NK-92 treated with Interleukin-12 subunit alpha and Interleukin-12 subunit beta, amount 100 ng/mL, for 24 hours (cell line): Measurements from ENCODE around the gene RUVBL2.

Source experiments
- DNase-seq: peaks from one replicate; lab custom pipeline; 2025; lab: John Stamatoyannopoulos, UW

The RUVBL2 gene

GRCh38 chr19:48964205-48965039 lies 29.3 kb upstream of the RUVBL2 start:
- DNase-seq, result no peak

- DNase-seq, result peak; percentile 96
Measured at GRCh38 chr19:48965040-48965805, 28.5 kb upstream of the RUVBL2 start, which contains the start of gene FTL. Gene FTL, plus strand, starts transcription at chr19:48965309. Its CDS starts 199 bp downstream, at chr19:48965508.

- DNase-seq, result peak; percentile 82
Measured at GRCh38 chr19:48965806-48966540, 27.7 kb upstream of the RUVBL2 start.

DNA sequence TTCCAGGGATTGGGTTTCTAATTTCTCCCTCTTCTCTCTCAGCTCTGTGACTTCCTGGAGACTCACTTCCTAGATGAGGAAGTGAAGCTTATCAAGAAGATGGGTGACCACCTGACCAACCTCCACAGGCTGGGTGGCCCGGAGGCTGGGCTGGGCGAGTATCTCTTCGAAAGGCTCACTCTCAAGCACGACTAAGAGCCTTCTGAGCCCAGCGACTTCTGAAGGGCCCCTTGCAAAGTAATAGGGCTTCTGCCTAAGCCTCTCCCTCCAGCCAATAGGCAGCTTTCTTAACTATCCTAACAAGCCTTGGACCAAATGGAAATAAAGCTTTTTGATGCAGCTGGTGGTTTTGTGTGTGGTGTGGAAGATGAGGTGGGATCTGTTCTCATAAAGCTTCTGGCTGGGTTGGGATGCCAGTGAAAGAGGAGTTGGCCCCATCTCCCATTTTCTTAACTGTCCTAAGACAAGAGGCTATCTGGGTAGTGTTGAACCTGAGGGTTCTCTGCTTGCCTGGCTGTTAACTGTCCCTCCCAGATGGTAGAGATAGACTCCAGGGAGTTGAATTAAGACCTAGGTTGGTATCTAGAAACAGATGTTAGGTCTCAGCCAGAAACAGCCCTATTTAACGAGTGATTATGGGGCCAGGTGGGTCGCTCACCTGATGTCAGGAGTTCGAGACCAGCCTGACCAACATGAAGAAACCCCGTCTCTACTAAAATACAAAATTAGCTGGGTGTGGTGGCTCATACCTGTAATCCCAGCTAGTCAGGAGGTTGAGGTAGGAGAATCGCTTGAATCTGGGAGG lies 26.9 kb upstream of the RUVBL2 start:
- DNase-seq, result no peak

DNA sequence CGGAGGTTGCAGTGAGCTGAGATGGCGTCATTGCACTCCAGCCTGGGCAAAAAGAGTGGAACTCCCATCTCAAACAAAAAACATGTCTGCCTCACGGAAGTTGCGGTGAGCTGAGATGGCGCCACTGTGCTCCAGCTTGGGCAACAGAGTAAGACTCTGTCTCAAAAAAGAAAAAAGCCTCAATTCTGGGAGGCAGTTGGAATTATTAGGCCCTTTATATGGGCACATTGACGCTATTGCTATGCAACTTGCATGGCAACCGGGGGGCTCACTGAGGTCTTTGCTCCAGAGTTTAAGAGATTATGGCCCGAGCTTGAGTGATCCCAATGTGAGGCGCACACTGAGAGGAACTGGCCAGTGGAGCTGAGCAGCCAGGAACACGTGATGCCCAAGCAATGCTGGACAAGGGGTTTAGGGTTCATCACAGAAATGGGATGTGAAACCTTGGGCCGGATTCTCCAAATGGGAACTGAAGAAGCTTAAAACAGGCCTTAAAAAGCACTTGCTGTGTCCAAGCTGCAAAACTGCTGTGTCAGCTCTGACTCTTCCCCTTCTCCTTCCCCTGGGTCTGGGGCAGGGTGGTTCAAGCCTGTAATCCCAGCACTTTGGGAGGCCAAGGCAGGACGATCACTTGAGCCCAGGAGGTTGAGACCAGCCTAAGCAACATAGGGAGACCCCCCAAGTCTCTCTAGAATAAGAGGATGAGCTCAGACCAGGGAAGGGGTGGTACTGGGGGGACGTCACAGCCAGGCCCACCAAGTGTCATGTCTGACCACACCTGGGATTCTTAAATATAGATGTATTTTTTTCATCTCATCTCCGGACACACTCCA lies 26.1 kb upstream of the RUVBL2 start:
- no peak for DNase-seq

- DNase-seq, result no peak
Measured at GRCh38 chr19:48968179-48968661, 25.5 kb upstream of the RUVBL2 start.

- DNase-seq, result no peak
Measured at GRCh38 chr19:48968813-48969218, 24.9 kb upstream of the RUVBL2 start.

DNA sequence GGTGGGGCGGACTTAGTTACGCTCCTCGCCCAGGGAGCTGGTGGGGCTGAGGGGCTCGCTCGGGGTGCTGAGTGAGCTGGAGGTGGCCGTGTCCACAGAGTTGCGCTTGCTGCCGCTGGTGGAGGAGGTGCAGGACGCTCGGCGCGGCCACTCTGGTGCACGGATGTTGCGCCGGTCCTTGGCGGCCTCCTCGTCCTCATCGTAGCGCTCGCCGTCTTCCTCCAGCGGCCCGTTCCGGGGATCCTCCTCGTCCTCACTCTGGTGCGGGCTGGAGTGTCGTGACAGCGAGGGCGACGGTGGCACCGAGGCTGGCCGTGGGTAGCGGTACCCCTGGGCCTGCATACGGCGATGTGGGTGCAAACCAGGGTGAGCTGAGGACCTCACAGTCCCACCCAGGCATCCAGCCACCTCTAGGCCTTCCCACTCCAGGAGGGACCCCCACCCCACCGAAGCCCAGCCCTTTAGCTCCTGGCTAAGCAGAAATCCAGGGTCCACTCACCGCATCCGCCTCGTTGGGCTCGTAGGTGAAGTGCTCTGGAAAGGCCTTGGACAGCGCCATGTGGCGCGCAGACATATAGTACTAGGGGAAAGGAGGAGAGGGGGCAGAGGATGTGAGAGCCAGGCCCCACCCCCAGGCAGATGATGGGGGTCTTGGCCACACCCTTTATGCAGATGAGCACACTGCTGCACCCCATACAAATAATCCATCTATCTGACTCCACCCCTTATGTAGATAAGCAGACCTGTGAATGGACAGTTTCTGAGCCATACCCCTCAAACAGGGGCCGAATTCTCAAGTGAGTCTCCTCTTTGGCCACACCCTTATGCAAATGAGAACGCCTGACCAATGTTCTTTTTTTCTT lies 24.2 kb upstream of the RUVBL2 start:
- no peak for DNase-seq

DNA sequence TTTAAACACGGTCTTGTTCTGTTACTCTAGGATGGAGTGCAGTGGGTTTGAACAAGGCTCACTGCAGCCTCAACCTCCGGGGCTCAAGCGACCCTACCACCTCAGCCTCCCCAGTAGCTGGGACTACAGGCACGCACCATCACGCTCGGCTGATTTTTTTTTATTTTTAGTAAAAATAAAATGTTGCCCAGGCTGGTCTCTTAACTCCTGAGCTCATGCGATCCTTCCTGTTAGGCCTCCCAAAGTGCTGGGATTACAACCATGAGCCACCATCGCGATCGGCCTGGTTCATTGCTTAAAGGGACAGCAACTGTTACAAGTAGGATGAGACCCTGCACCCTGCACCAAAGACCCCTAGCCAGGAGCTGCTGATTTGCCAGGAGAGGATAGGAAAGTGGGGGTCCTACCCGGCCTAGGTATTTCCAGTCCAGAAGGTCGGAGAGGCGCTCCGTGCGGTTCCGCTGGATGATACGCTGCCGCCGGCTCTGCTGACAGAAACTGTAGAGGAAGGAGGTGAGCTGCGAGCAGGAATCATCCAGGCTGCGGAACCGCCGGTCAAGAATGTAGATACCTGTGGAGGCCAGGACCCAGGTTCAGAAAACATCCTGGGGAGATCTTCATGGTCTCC lies 23.4 kb upstream of the RUVBL2 start:
- DNase-seq, result no peak

DNA sequence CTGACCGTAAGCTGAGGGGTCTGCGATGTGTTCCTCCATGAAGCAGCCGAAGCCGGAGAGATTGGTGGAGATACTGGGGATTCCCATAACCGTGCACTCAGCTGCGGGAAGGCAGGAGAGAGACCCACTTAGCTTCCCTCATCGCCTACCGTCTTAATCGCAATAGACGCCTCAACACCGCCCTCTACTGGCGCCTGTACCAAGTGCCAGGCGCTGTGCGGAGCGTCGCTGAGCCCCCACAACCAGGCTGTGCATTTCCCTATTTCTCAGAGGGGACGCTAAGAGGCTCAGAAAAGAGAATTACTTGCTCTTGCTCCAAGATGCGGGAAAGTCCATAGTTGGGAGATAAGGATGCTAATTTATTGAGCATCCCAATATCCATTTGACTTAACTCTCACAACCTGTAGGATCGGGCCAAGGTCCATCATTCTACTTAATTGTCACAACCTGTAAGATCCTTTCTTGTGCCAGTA lies 22.7 kb upstream of the RUVBL2 start:
- DNase-seq, result no peak

DNA sequence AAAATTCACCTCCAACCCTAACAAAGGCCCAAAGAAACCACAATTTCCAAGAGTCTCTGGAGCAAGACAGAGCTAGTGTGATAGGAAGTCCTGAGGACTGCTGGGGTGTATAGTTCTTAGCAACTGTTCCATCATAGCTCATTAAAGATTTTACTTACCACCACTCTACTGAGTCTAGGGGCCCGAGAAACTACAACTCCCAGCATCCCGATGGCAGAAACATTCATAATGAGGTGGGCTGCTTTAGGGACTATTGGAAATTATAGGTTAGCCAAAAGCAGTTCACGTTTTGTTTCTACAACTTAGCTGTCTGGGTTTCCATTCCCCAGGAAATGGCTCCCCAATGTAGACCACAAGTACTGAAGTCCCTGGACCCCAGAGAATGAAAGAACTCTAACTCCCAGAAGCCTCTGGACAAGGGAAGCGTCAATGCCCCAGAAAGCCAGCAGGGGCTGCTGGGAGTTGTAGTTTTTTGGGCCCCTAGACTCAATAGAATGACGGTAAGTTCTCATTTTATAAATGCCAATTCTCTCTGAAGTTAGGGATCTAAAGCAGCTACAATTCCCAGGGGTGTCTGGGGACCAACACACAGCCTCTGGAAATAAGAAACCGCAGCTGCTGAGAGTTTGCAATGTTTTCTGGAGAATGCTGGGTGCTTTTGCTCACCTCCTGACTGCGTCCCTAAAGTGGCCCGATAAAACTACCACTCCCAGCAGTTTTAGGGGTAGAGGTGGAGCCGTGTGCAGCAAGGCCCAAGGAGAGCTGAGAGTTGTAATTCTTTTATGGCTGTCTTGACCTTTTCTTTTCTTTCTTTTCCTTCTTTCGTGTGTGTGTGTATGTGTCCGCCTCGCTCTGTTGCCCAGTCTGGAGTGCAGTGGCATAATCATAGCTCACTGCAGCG lies 17.5 kb upstream of the RUVBL2 start:
- no peak for DNase-seq

DNA sequence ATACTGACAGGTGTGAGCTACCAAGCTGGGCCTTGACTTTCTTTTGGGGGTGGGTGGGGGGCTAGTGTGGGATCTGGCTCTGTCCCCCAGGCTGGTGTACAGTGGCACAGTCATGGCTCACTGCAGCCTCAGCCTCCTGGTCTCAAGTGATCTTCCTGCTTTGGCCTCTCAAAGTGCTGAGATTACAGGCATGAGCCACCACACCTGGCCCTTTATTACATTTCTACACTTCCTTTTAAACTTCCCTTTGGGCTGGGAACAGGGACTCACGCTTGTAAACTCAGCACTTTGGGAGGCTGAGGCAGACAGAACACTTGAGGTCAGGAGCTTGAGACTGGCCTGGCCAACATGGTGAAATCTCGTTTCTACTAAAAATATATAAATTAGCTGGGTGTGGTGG lies 16.6 kb upstream of the RUVBL2 start:
- no peak for DNase-seq

- no peak for DNase-seq
Measured at GRCh38 chr19:48982280-48982679, 11.4 kb upstream of the RUVBL2 start.

GRCh38 chr19:48985711-48986110 lies 8.0 kb upstream of the RUVBL2 start:
- DNase-seq, result no peak

- no peak for DNase-seq
Measured at GRCh38 chr19:48986211-48986610, 7.5 kb upstream of the RUVBL2 start.

GRCh38 chr19:48987323-48987722 lies 6.4 kb upstream of the RUVBL2 start:
- DNase-seq, result no peak

GRCh38 chr19:48988286-48988685 lies 5.4 kb upstream of the RUVBL2 start:
- no peak for DNase-seq

DNA sequence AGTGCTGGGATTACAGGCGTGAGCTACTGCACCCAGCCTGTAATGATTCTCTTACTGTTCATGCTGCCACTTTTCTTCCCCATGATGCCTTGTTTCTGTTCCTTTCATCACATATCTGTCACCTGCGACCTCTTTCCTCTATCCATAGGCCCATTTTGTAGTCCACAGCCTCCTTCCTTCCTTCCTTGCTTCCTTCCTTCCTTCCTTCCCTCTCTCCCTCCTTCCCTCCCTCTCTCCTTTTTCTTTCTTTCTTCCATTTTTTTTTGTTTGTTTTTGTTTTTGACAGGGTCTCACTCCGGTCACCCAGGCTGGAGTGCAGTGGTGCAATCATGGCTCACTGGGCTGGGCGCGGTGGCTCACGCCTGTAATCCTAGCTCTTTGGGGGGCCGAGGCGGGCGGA lies 4.8 kb upstream of the RUVBL2 start:
- DNase-seq, result no peak
